HL-60/S4 (cell line): Measurements from ENCODE around the gene RDM1.
"Not testable (repeated sequence)": the region's sequence is repeated elsewhere in the genome, so short reads cannot be mapped to it uniquely, and the experiment has no call there.

Experiments
- in situ Hi-C: fragments of 300-500 bp; cut with MboI; formaldehyde crosslinking; loops from 2 replicates; pipeline ENCODE4 v1.14.3; 2022; ENCODE audit warnings: low sequenced_read_pairs

RDM1 gene

DNA sequence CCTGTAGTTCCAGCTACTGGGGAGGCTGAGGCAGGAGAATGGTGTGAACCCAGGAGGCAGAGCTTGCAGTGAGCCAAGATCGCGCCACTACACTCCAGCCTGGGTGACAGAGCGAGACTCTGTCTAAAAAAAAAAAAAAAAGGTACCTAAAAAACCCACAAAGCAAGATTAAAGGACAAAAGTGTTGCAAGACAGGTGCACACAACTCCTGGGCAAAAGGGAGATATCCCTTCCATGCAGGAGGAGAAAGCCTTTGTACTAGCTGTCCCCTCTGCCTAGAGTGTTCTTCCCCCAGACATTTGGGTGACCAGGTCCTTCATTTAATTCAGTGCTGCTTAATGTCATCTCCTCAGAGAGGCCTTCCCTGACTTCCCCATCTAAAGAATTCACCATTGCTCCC lies 7.9 kb upstream of the RDM1 start:
- in situ Hi-C loops: not testable (repeated sequence)

DNA sequence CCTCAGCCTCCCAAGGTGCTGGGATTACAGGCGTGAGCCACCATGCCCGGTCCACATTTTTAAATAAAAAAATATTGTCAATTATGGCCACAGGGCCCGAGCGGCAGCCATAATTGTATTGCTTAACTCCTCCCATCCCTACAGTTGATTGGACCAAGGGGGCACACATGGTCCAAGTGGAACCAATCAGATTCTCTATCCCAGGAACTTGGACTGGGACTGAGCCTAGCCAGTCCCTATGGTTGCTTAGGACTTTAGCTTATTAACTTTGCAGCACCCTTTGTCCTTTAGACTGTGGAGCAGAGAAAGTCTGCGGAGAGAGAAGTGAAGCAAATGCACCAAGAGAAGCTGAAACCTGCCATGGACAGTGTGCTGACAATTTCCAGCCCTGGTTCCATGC lies 5.5 kb upstream of the RDM1 start:
- in situ Hi-C loops: no loop called here

DNA sequence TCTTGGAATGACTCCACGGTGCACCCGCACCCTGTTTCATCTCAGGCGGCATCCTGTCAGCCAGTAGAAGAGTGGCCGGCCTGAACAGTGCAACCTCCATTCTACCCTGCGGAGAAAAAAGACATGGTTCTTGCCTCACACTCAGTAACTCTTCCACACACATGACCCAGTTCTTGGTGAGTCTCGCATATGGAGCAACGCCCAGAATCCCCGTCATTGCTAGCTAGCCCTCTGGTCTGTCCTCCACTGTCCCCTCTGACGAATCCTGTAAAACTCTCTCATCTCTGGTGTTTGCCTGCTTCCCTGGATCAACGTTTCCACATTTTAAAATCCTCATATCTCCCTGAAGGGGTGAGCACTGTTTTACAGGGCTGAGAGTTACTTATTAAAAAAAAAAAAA lies 4.2 kb upstream of the RDM1 start:
- in situ Hi-C loops: no loop called here

DNA sequence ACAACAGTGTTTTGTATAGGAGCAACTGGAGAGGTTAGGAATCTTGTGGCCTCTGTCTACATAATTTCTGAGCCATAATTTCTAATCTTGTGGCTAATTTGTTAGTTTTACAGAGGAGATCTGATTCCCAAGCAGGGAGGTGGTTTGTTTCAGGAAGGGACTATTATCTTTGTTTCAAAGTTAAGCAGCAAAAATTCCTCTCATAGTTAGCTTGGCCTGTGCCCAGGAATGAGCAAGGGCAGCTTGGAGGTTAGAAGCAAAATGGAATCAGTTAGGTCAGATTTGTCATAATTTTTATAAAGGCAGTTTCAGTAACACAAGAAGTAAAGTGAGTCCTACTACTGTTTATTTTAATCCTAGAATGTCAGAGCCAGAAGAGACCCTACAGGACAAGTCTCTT lies 2.0 kb upstream of the RDM1 start:
- in situ Hi-C loops: no loop called here

DNA sequence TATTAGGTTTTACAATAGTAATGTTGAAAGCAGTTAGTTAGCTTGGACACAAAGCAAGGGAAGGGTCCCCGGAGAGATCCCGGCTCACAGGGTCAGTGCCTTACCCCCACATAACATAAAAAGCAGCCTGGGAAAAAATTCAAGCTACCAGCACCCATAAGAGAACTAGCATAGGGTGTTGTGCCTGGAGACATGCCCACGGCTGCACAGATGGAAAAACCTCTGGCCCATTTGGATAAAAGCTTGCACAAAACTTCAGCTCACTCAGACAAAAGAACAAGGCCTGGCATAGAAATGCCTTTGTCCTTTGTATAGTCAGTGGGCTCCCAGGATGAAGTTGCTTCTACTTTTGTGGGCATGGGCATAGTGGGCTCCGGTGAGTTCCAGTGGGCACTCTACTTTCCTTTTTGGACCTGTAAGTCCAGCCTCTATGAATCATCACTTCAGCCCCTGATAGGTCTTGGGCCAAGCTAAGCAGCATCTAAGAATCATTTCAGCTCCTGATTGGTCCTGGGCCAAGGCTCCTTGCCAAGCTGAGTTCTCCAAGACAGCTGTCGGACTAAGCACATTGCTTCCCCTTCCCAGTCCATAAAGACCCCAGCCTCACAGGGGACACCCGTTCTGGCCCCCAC lies 1.3 kb upstream of the RDM1 start:
- in situ Hi-C loops: no loop called here

DNA sequence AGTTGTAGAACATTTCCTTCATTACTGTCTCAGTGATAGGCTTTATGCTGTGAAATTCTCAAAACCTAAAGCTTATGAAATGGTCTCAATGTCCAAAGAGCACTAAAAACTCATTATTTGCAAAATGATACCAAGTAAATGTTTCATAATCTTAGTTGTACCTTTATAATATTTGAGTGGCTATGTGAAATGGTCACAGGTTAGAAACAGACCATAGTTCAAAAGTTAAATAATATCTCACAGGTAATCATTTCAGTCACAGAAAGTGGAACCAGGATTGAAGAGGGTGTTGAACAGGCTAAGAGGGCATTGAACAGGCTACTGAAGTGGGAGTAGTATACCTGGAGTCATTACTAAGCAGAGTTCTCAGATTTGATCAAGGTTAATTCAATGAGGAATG lies 2.9 kb downstream of the RDM1 start:
- in situ Hi-C loops: no loop called here

DNA sequence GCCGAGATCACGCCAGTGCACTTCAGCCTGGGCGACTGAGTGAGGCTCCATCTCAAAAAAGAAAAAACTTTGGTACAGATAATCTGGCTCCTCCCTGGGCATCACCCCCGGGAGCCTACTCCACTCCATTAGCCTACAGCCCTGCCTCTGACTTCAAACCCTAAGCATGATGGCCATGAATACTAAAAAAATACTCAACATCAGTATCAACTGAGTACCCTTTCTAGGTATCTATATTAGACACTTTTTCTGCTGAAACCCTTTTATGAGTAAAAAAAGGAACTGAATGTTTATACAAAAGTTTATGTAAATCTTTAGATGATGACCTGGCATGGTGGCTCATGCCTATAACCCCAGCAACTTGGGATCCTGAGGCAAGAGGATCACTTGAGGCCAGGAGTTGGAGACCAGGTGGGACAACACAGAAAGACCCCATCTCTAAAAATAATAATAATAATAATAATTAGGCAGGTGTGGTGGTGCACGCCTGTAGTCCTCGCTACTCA lies 6.9 kb downstream of the RDM1 start:
- in situ Hi-C loops: no loop called here

DNA sequence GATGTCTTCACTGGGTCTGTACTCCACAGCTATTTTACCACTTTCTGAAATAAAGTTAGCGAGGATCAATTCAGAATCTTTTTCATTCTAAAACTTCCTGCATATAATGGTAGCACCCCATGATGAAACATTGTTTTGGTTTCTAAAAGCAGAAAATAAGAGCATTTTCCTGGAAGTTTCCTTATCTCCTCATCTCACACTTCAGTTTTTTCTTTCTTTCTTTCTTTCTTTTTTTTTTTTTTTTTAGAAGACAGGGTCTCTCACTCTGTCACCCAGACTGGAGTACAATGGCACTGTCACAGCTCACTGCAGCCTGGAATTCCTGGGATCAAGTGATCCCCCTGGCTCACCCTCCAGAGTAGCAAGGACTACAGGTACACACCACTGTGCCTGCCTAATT lies 10.3 kb downstream of the RDM1 start:
- in situ Hi-C loops: no loop called here

DNA sequence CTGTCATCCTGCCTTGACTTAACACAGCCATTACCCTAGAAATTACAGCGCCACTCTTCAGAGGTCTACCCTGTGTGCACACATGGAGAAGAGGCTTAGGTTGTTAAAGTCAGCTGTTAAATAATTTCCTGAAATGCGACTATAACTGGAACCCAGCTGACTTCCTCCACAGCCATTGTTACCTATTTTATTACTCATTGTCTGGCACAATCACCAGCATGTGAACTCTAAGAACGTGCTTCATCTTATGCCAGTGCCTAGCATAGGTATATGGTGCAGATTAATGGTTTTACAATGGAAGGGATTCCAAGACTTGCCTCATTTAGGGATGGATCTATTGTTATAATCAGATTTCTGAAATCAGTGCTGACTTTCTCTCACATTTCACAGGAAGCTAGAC lies 11.9 kb downstream of the RDM1 start:
- in situ Hi-C loops: no loop called here

DNA sequence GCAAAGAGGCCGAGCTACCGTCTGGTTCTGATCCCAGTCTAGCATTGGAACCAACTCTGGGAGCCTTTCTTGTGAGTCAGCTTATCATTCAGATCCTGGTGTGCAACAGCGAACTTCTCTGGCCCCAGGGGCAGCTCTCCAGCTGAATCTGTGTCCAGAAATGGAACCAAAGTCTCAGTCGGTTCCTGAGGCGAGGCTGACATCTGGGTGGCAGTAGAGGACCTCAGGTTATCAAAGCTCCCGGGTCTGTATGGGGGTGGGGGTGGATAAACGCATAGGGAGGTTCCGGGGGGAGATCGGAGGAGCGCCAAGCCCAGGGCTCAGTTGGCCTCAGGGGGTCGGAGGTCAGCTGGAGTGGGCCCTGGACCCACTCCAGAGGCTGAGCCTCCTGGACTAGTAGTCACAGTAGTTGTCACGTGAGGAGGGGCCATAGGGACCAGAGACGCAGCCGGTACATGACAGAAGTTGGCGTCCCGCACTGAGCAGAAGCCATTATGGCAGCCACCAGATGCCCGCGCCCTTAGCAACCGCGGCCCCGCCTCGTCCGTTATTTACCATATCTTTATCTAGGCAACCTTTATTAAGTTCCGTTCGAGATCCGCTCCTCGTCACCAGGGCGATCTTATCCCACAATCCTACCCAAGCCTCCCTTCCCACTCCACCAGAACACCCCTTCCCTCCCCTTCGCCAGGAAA lies 12.9 kb downstream of the RDM1 start:
- in situ Hi-C loops: no loop called here

DNA sequence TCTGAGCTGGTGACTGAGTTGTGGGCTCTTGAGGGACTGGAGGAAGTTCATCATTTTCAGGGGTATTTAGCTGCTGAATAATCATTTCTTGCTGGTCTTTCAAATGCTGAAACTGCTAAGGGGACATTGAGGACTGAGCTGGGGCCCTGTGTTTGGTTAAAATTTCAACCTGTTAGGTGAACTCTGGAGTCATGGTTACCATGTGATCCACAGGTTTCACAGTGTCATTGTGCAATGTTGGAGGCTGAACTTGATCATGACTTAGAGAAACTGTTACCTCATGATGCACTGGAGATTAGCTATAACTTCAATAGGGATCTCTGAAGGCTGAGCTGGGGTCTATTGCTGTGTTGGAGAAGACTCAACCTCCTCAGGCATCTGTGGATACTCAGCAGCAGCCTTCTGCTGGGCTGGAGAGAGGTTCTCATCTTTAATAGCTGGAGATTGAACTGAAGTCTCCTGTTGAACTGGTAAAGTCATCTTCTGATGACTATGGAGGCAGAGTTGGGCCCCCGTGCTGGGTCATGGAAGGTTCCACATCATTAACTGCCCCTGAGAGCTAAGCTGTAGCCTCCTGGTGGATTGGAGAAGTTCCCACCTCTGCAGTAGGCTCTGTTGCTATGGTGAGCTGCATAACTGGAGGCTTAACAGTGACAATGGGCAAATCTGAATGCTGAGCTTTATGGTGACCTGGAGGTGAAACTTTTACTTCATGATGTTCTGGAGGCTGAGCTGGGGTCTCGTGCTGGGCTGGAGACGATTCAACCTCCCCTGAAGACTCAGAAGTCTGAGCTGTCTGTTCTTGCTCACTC lies 15.2 kb downstream of the RDM1 start:
- in situ Hi-C loops: no loop called here

DNA sequence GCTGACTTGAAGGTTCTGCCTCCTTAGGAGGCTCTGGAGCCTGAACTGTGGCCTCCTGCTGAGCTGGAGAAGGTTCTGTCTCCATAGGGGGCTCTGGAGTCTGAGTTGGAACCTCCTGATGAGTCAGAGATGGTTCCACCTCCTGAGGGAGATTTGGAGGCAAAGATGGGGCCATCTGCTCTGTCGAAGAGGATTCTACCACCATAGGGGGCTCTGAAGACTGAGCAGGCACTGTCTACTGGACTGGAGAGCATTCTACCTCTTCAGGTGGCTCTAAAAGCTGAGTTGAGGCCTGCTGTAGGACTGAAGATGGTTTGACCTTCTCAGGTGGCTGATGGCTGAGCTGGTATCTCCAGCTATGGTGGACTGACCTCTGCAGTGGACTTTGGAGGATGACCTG lies 16.2 kb downstream of the RDM1 start:
- in situ Hi-C loops: no loop called here

DNA sequence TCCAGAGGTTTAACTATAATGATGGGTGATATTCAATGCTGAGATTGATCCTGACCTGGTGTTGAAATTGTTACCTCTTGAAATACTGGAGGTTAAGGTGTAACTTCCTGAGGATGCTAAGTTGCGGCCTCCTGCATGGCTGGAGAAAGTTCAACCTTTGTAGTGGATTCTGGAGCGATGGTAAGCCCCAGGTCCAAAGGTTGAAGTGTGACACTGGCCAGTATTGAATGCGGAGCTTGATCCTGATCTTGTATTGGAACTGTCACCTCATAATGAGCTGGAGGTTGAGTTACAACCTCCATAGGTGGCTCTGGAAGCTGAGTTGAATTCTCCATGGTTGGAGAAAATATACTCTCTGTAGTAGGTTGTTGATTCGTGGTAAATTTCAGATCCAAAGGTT lies 17.0 kb downstream of the RDM1 start:
- in situ Hi-C loops: no loop called here

DNA sequence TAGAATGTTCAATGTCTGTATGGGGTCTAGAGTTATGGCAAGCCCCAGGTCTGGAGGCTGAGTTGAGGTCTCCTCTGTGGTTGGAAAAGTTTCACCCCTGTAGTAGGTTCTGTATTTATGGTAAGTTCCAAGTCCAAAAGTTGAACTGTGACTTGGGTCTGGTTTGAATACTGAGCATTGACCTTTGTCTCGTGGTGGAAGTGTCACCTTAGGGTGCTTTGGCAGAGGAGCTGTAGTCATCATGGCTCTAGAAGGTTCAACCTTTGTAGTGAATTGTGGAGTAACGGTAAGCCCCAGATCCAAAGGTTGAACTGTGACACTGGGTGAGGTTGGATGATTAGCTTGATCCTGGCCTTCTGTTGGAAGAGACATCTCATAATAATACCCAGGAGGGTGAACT lies 17.6 kb downstream of the RDM1 start:
- in situ Hi-C loops: no loop called here

DNA sequence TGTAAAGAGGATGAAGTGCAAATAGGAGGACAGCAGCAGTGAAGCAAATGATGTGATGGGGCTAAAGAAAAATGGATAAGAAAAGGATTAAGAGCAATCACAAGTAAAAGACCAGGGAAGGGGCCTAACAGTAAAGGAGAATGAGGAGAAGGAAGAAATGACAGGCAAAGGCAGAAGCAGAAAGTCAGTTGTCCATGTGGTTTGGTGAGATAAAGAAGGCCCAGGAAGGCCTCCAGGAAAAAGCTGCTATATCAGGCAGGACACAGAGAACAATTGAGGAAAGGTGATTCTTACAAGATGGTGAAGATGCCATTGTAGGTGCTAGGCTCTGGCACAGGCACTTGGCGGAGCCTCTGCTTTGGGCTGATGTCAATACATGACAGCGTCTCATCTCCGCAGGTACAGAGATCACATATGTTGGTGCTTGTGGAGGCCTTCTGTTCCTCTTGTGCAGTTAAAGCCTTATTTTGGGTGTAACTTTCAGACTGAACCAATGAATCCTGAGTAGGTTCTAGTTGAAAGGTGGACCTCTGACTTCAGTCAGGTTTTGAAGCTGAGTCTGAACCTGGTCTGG lies 18.1 kb downstream of the RDM1 start:
- in situ Hi-C loops: no loop called here

DNA sequence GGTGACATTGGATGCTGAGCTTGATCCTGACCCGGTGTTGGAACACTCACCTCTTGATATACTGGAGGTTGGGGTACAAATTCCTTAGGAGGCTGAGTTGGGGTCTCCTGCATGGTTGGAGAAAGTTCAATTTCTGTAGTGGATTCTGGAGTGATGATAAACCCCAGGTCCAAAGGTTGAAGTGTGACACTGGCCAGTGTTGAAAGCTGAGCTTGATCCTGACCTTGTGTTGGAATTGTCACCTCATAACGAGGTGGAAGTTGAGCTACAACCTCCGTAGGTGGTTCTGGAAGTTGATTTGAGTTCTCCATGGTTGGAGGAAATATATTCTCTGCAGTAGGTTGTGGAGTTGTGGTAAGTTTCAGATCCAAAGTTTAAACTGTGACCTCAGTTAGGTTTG lies 21.2 kb downstream of the RDM1 start:
- in situ Hi-C loops: no loop called here

DNA sequence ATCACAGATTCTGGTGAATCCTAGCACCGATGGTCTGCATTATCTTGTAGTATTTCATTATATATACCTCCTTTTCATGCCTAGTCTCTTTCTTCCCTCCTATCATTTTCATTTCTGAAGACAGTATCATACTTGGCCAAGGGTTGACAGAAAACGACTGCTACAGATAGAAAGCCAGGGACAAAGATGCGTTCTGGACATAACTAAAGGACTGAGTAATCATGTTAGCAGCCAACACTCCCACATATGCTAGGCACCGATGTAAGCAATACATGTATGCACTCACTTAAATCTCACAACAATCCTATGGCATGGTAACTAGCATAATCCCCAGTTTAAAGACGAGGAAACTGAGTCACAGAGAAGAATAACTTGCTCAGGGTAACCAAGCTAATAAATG lies 22.9 kb downstream of the RDM1 start:
- in situ Hi-C loops: no loop called here

DNA sequence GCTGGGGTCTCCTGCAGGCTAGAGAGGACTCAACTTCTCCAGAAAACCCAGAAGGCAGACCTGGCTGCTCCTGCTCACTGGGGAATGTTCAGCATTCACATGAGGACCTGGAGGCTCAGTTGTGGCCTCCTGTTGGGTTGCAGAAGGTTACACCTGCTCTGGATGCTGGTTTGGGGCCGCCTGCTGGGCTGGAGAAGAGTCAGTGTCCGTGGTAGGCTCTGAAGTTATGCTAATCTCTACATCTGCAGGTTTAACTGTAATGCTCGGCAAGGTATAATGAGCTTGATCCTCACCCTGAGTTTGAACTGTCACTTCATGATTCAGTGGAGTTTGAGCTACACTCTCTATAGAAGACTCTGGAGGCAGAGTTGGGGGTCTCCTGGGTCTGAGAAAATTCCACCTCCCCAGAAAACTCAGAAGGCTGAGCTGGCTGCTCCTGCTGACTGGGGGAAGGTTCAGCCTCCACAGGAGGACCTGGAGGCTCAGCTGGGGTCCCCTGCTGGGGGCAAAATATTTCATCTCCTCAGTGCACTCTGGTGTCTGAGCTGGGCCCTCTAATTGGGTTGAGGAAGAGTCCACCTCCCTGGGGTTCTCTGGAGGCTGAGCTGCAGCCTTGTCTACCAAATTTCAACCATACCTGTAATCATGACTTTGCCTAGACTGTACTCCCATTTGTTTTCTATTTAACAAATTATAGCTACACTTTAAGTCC lies 23.5 kb downstream of the RDM1 start:
- in situ Hi-C loops: no loop called here

DNA sequence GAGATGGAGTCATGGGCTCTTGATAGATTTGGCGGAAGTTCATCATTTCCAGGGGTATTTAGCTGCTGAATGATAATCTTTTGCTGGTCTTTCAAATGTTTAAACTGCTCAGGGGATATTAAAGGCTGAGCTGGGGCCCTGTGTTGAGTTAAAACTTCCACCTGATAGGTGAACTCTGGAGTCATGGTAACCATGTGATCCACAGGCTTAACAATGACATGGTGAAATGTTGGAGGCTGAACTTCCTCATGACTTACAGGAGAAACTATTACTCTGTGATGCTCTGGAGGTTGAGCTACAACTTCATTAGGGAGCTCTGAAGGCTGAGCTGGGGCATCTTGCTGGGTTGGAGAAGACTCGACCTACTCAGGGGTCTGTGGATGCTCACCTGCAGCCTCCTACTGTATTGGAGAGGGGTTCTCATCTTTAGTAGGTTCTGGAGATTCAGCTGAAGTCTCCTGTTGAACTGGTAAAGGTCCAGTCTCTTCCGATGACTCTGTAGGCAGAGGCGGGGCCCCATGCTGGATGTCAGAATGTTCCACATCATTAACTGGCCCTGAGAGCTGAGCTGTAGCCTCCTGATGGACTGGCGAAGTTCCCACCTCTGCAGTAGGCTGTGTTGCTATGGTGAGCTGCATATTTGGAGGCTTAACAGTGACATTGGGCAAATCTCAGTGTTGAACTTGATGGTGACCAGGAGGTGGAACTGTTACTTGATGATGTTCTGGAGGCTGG lies 24.2 kb downstream of the RDM1 start:
- in situ Hi-C loops: no loop called here

DNA sequence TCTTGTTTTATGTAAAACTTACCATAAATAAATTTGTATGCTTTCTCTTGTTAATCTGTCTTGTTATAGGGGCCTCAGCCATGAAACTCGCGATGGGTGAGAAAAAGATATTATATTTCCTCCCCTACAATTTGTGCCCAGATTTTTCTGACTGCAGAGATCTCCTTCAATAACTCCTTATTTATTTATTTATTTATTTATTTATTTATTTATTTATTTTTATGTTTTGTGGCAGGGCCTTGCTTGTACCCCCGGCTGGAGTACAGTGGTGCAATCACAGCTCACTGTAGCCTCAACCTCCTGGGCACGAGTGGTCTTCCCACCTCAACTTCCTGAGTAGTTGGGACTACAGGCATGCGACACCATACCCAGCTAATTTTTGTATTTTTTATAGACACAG lies 27.1 kb downstream of the RDM1 start:
- in situ Hi-C loops: no loop called here
